Fibroblast of peridontal ligament (primary cell): ENCODE data around the gene GUCA2B.

ENCODE experiments used
- DNase-seq: peaks from one replicate; pipeline ENCODE4 v3.0.0-alpha.2; 2010; ENCODE audit errors: extremely low read depth

The GUCA2B gene

DNA sequence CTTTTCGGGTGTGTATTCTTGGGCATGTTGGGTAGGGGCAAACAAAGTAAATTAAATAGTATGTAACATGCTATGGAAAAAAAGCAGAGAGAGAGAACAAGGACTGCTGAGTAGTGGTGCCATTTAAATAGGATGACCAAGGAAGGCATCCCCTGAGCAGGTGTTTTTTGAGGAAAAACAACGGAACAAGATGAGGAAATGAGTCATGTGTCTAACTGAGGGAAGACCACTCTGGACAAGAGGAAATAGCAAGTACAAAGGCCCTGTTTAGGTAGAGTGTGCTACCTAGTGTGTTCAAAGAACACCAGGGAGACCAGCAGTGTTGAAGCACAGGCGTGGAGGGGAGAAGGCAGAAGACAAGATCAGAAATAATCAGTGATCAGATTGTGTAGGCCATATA, 31.4 kb downstream of the GUCA2B start:
- no peak for DNase-seq

DNA sequence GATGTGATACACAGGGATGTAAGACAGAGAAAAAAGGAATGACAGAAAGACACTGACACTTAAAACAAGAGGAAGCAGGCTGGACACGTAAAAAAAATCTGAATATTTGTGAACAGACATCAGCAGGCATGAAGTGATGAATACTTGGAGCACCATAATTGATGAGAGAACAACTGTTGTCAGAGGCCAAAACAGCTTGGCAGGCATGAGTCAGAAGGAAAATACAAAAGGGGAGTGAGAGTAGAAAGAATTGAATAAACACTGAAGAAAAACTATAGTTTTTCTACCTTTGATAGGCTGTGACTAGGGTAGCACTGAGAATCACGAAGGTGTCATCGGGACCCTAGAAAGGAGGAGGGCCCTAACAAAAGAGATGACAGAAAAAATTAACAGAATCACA, 32.9 kb downstream of the GUCA2B start:
- DNase-seq: peak; percentile 72

DNA sequence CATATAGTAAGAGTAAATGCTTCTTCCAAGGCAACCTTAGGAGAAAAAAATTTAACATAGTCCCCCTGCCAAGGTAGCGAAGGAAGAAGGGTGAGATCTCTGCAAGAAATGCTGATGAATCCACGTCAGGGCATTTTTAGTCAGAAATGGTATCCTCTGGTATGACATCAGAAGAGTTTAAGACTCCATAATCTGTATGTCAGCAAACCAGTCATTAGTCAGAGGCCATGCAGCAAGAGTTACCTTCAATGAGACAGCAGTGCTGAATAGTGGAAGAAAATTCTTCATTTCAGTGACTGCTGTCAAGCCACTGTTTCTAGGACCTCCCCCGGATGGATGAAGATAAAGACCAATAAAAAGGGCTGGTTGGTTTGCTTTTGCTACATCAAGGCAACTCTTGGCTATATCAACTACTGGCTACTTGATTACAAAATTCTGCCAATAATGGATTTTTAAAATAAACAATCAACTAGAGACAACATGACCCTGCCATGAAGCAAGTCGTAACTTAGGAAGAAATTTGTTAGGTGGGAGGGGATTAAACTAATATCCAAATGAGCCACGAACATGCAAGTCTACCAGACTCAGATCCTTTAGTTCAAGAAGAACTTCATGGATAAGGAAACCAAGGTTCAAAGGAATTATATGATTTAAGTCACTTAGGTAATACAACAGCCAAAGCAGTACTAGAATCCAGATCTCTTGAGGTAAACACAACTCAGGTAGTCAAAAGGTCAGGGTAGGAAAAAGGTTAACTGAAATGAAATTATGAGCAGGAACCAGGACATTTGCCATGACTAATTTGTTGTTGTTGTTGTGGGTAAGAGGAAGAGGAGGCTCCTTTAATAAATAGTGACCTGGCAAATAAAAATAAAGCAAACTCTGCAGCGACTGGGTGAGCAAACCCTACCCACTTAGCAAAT, 37.0 kb downstream of the GUCA2B start:
- no peak for DNase-seq

GRCh38 chr1:42191319-42191718, 38.1 kb downstream of the GUCA2B start:
- DNase-seq: no peak

DNA sequence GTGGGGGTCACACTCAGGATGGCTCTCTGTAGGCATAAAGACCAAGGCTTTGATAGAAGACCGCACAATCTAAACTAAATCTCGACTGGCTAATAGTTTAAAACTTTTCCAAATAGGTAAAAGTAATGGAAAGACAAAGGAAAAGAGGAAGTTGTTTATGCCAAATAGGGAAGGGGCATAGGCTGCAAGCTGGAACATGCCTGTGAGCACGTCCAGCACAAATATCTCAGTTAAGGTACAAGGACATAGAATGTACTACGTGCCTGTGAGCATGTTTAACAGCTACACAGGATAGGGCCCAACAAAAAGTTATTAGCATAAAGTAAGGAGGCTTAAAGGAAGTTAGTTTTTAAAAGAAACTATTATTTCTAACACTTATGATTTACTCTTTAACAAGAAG, 38.9 kb downstream of the GUCA2B start:
- DNase-seq: no peak

DNA sequence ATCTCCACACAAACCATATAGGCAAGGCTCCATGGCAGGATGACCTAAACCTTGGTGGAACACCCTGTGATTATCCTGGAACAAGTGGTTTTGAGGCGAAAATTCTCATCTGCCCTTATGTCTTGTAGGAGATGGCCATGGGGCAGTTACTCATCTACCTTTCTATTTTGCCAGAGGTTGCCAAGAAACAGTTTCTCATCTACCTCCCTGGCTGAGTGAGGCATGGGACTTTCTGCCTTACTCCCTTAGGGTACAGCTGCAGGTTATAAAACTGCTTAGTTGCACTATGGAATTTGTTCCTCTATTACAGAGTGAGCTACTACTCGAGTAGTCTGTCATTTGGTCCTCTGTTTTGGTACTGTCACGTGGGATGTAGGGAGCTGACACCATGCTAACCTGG, 42.6 kb downstream of the GUCA2B start:
- no peak for DNase-seq

GRCh38 chr1:42198251-42198650, 45.0 kb downstream of the GUCA2B start:
- DNase-seq: no peak

- DNase-seq: no peak
Measured at GRCh38 chr1:42201986-42202385, 48.8 kb downstream of the GUCA2B start.
